ENCODE data around the gene HMGN4.

HMGN4 gene

GRCh38 chr6:26578741-26579140, 40.6 kb downstream of the HMGN4 start:
- no peak for DNase-seq

- DNase-seq: no peak
Measured at GRCh38 chr6:26581164-26581915, 43.2 kb downstream of the HMGN4 start.

GRCh38 chr6:26588965-26589364, 50.8 kb downstream of the HMGN4 start:
- DNase-seq: no peak

- no peak for DNase-seq
Measured at GRCh38 chr6:26592649-26593048, 54.5 kb downstream of the HMGN4 start.

- no peak for DNase-seq
Measured at GRCh38 chr6:26593278-26594130, 55.3 kb downstream of the HMGN4 start.

- no peak for DNase-seq
Measured at GRCh38 chr6:26594131-26594498, 55.9 kb downstream of the HMGN4 start.

GRCh38 chr6:26594730-26595632, 56.8 kb downstream of the HMGN4 start:
- no peak for DNase-seq

GRCh38 chr6:26595669-26596269, 57.6 kb downstream of the HMGN4 start:
- DNase-seq: peak; percentile 86
